Spleen (tissue), 11 donors: Measurements from ENCODE around the gene KRTAP10-8. TPM values are rescaled to one million over a fixed set of nuclear protein-coding genes. Genes with fewer than 3 reads are reported as not detected.

ENCODE experiments used
- DNase-seq: peaks from one replicate; pipeline ENCODE4 v3.0.0-alpha.2; 2020
- H3K27ac ChIP-seq, 8 donors: fragments of 200-600 bp; sonication (generic) in 7 of 8; 1 replicate in 4 of 8; 2 replicates in 4 of 8; pipeline versions ENCODE4 v1.5.0 to v1.8.0; 2016 to 2021; ENCODE audit warnings: inconsistent platforms in 4 of 8, mild to moderate bottlenecking in 4 of 8, moderate library complexity in 1 of 8
- H3K27me3 ChIP-seq, 7 donors: fragments of 200-600 bp; sonication (generic) in 6 of 7; replicated peaks in 1 of 7; 1 replicate in 4 of 7; 2 replicates in 3 of 7; pipeline versions ENCODE4 v1.5.0 to v1.8.0; 2016 to 2021; ENCODE audit warnings: inconsistent platforms in 3 of 7, mild to moderate bottlenecking in 1 of 7
- H3K36me3 ChIP-seq, 6 donors: fragments of 200-600 bp; sonication (generic) in 5 of 6; 1 replicate in 4 of 6; 2 replicates in 2 of 6; pipeline versions ENCODE4 v1.5.0 to v1.8.0; 2016 to 2021; ENCODE audit warnings: inconsistent platforms in 2 of 6
- H3K4me1 ChIP-seq, 6 donors: fragments of 200-600 bp; sonication (generic) in 5 of 6; 1 replicate in 3 of 6; 2 replicates in 3 of 6; pipeline versions ENCODE4 v1.5.0 to v1.8.0; 2016 to 2021; ENCODE audit warnings: inconsistent platforms in 3 of 6
- H3K4me3 ChIP-seq, 8 donors: fragments of 200-600 bp; sonication (generic) in 7 of 8; 1 replicate in 4 of 8; 2 replicates in 4 of 8; pipeline versions ENCODE4 v1.5.0 to v1.8.0; 2016 to 2021; ENCODE audit warnings: inconsistent platforms in 4 of 8, mild to moderate bottlenecking in 4 of 8, moderate library complexity in 2 of 8
- H3K9me3 ChIP-seq, 8 donors: fragments of 200-600 bp; sonication (generic) in 7 of 8; 1 replicate in 4 of 8; 2 replicates in 4 of 8; pipeline versions ENCODE4 v1.5.0 to v1.8.0; 2016 to 2021; ENCODE audit warnings: inconsistent platforms in 4 of 8
- POLR2A ChIP-seq, 3 donors: fragments of 450-650 bp; IDR thresholded peaks; one replicate each; pipeline ENCODE4 v1.5.1; 2017; ENCODE audit warnings: antibody characterized with exemption in 3 of 3, mild to moderate bottlenecking in 1 of 3
- POLR2AphosphoS5 ChIP-seq, 3 donors: sonication (generic); formaldehyde crosslinking; IDR thresholded peaks; one replicate each; pipeline ENCODE4 v1.5.1; 2017; ENCODE audit warnings: antibody characterized with exemption in 3 of 3
- WGBS, 5 donors: extraction: QIAGEN DNeasy Blood & Tissue Kit in 3 of 5; methylation state at CpG; one replicate each; pipeline versions ENCODE4 v1.1.5 to v1.1.7; 2013 to 2018; 5-methylcytosine and 5-hydroxymethylcytosine counted together
- intact Hi-C: fragments of 100-400 bp; cut with DNase I; formaldehyde crosslinking; loops from one replicate; pipeline ENCODE4 v1.15.0; 2023; ENCODE audit warnings: low total_unique reads
- polyA plus RNA-seq, 3 donors: library from polyadenylated mRNA; stranded (reverse); fragments of 200-250 nt; gene quantifications; one replicate each; pipeline ENCODE4 v1.2.1, GENCODE V29; 2013
- total RNA-seq, 7 donors: library from RNA; depleted of rRNA in 3 of 7; stranded (reverse); fragments of >200 nt in 3 of 7; fragmentation: NEBNext Ultra II Directional in 4 of 7; extraction: Animal tissue kit (Norgen Biotek cat#: 25700) in 4 of 7; gene quantifications; one replicate each; pipeline versions ENCODE4 v1.1.0 to v1.2.1, GENCODE V29; 2016 to 2021
- TF ChIP-seq, protein P1 (sequence below), 11 experiments: fragments of 200-600 bp in 7 of 11; fragments of 450-650 bp in 4 of 11; sonication (generic) in 4 of 11; IDR thresholded peaks in 8 of 11; conservative IDR thresholded peaks in 3 of 11; 1 replicate in 7 of 11; 2 replicates in 4 of 11; pipeline versions ENCODE4 v1.4.0 to v1.8.0; 2016 to 2021; ENCODE audit warnings: antibody characterized with exemption in 11 of 11, inconsistent platforms in 4 of 11, mild to moderate bottlenecking in 1 of 11
- donor health status: healthy with polysubstance abuse.
- donor health status: DM: no; HTN: no; CAD: no; lungs with moderate emphysema.
- donor health status: DM: no; HTN: no; CAD: no.
- donor health status: Bipolar disorder and iron deficiency.
- donor health status: healthy.
- donor health status: DM: no; HTN: no; CAD: no.
- donor health status: DM: yes; HTN: yes; CAD: no.

The KRTAP10-8 gene
- total and polyA plus RNA-seq, 10 donors, result not detected

DNA sequence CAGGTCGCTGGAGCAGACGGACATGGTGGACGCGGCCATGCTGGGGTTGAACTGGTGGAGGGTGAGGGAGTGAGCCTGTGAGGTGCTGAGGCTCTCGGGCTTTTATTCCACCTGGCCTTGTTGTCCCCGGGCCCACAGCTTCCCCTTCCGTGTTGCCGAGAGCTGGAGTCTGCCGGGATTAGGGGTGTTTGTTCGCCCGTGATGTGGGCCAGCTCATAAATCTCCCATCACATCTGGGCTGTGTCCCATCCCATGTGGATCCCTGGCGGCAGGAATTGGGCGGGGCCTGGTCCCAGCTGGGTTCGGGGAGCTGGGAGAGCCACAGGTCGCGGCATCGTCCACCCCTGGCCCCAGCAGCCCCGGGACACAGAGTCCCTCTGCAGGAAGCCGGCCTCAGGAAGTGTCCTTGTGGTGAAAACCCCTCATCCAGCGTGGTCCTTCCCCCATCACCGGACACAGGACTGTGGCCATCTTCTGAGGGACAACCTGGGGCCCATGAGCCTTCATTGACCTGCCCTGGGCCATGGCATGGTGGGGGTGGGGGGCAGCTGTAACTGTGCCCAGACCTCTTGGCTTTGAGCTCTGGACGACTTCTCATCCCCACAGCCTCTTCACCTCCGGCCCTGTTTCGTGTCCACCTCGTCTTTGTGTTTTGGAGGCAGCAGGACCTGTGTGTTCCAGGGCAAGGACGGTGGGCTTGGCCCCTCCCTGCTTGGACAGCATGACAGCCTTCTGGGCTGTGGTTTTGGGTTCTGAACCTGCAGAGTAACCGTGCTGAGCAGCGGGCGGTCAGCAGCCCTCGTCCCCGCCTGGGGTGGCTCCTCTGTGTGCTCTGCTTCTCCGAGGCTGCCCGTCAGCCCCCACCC, 19.2 kb upstream of the KRTAP10-8 start, which contains the start of gene KRTAP10-6:
Gene KRTAP10-6, minus strand, starts transcription at position 60 of the 866 bp plus-strand sequence. Its CDS starts 21 bp downstream, at position 39.
- intact Hi-C loops, result no loop called here
- DNase-seq, result no peak
- Histone ChIP-seq H3K27me3 (peaks cover 0 to 39% (median 12%) of the 10 kb centered on the region in 7 donors), H3K4me3 (no peak within 1 kb of the TSS), H3K4me1 (no peaks in the 10 kb centered on the region), H3K36me3 (no peaks in the 10 kb centered on the region), H3K27ac (no peak within 1 kb of the TSS), H3K9me3 (no peaks in the 10 kb centered on the region)
- TF ChIP-seq POLR2A (IDR thresholded peaks at IDR 0.05), result no peak
- 57 to 70% (median 61%) methylated on average over 18 to 33 of the region's 33 CpGs for WGBS, 5 donors

DNA sequence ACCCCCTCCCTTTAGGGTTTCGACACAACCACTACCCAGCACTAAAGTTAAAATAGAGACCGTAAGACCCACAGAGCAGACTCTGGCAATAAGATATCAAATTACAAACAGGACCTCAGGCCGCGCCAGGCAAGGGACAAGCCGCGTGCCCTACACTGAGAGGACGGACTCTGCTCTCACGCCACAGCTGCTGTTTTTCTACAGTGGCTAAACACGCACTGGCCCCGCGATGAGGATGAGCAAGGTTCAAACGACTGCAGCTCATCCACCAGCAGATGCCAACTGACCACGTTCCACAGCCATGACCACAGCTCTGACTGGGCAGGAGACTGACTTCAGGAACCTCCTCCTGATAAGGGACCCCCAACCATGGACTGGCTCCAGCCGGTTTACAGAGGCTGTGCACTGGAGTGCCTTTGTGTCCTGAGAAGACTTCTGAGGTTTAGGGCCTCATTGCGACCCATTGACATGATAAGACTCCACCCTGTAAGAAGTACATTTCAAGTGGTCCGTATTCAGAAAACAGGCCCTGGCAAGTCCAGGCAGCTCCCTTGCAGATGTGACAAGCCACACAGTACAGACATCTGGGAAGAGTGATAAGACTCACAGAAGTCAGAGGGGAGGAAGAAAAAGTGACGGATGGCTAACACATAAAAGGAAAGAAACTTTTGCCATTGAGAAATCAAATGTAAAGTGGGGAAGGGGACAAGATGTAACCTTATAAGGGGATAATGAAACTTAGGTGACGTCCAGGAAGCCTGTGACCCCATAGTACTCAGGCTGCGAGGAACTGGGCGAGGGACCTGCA, 18.1 kb upstream of the KRTAP10-8 start:
- no peak overlapping the region for H3K4me3 ChIP-seq
- 63 to 78% (median 72%) methylated on average over 20 of the region's 20 CpGs for WGBS, 5 donors
- peaks cover 0 to 43% (median 12%) of the 10 kb centered on the region in 7 donors for H3K27me3 ChIP-seq
- peaks cover 0 to 9% (median 0%) of the 10 kb centered on the region in 8 donors for H3K9me3 ChIP-seq
- H3K27ac ChIP-seq, result no peak overlapping the region
- intact Hi-C loops, result no loop called here
- no peaks in the 10 kb centered on the region for H3K36me3 ChIP-seq
- H3K4me1 ChIP-seq, result no peaks in the 10 kb centered on the region
- DNase-seq, result no peak
- no peak for TF ChIP-seq POLR2A (IDR thresholded peaks at IDR 0.05)

DNA sequence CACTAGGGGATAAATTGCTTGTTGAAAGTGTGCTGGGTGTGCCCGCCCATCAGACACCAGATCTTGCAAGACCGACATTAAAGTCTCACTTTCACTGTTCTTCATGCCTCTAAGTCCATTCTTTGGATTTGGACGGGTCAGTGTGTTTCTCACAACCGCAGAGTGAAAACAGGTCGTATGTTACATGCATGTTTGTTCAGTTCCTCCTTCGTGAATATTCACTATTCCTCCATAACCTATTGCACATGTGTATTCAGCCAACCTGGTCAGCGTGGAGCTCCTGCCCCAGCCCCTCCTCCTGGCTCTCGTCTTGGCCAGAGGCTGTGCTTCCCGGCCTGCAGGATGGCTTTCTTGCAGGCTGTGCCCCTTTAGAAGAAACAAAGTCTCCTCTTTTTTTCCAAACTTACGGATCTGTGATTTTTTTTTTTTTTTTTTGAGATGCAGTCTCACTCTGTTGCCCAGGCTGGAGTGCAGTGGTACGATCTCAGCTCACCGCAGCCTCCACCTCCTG, 17.4 kb upstream of the KRTAP10-8 start:
- no peak overlapping the region for H3K27ac ChIP-seq
- H3K9me3 ChIP-seq, result peaks cover 0 to 11% (median 0%) of the 10 kb centered on the region in 8 donors
- no peak overlapping the region for H3K4me3 ChIP-seq
- TF ChIP-seq, protein P1, sequence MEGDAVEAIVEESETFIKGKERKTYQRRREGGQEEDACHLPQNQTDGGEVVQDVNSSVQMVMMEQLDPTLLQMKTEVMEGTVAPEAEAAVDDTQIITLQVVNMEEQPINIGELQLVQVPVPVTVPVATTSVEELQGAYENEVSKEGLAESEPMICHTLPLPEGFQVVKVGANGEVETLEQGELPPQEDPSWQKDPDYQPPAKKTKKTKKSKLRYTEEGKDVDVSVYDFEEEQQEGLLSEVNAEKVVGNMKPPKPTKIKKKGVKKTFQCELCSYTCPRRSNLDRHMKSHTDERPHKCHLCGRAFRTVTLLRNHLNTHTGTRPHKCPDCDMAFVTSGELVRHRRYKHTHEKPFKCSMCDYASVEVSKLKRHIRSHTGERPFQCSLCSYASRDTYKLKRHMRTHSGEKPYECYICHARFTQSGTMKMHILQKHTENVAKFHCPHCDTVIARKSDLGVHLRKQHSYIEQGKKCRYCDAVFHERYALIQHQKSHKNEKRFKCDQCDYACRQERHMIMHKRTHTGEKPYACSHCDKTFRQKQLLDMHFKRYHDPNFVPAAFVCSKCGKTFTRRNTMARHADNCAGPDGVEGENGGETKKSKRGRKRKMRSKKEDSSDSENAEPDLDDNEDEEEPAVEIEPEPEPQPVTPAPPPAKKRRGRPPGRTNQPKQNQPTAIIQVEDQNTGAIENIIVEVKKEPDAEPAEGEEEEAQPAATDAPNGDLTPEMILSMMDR (IDR thresholded peaks at IDR 0.05 in 8 of 11, conservative IDR thresholded peaks at IDR 0.05 in 3 of 11), result no peak
- TF ChIP-seq POLR2AphosphoS5 (IDR thresholded peaks at IDR 0.05) (no peak), POLR2A (IDR thresholded peaks at IDR 0.05) (no peak)
- no peaks in the 10 kb centered on the region for H3K4me1 ChIP-seq
- DNase-seq, result no peak
- intact Hi-C loops, result no loop called here
- WGBS, 5 donors, result 78 to 85% (median 83%) methylated on average over 12 of the region's 12 CpGs
- H3K36me3 ChIP-seq, result no peaks in the 10 kb centered on the region
- peaks cover 0 to 42% (median 11%) of the 10 kb centered on the region in 7 donors for H3K27me3 ChIP-seq

DNA sequence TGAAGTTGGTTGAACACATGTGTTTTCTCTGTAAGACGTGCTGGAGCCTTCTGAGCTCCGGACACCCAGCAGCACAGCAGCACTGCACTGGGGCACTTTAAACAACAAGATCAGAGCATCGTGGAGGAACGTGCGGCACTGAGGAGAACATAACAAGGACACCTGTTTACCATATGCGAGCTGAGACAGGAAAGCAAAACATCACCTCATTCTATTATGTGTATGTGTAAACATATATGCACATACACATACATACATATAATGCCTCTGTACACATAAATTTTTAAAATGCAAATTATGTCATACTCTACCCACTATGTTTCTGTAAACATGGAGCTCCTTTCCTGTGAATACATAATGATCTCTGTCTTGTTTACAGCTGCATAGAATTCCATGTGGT, 16.4 kb upstream of the KRTAP10-8 start:
- peaks cover 0 to 11% (median 0%) of the 10 kb centered on the region in 8 donors for H3K9me3 ChIP-seq
- no peak overlapping the region for H3K4me3 ChIP-seq
- WGBS, 5 donors, result 78 to 91% (median 86%) methylated on average over 6 of the region's 6 CpGs
- DNase-seq, result no peak
- intact Hi-C loops, result no loop called here
- peaks cover 0 to 39% (median under 1%) of the 10 kb centered on the region in 7 donors for H3K27me3 ChIP-seq
- H3K36me3 ChIP-seq, result no peaks in the 10 kb centered on the region
- H3K4me1 ChIP-seq, result no peaks in the 10 kb centered on the region
- no peak overlapping the region for H3K27ac ChIP-seq
- TF ChIP-seq POLR2AphosphoS5 (IDR thresholded peaks at IDR 0.05) (no peak), POLR2A (IDR thresholded peaks at IDR 0.05) (no peak)
- TF ChIP-seq, protein P1 (IDR thresholded peaks at IDR 0.05 in 8 of 11, conservative IDR thresholded peaks at IDR 0.05 in 3 of 11), result no peak
